Muscle layer of duodenum (tissue), 2 donors: Measurements from ENCODE around the gene DMRTC1B.
"Not testable (repeated sequence)": the region's sequence is repeated elsewhere in the genome, so short reads cannot be mapped to it uniquely, and the experiment has no call there.

Experiments
- H3K27ac ChIP-seq: one replicate; pipeline ENCODE4 v1.7.0; 2013; ENCODE audit warnings: mild to moderate bottlenecking, low read length
- H3K27me3 ChIP-seq: one replicate; pipeline ENCODE4 v1.7.0; 2013; ENCODE audit warnings: low read depth, mild to moderate bottlenecking, control low read depth, low read length
- H3K36me3 ChIP-seq, 2 donors: one replicate each; pipeline ENCODE4 v1.7.0; 2013; ENCODE audit warnings: low read length in 2 of 2, control low read depth in 1 of 2, mild to moderate bottlenecking in 1 of 2; ENCODE audit not compliant: insufficient read depth in 2 of 2, control insufficient read depth in 1 of 2
- H3K4me1 ChIP-seq, 2 donors: one replicate each; pipeline ENCODE4 v1.7.0; 2013; ENCODE audit warnings: low read length in 2 of 2, mild to moderate bottlenecking in 2 of 2, control low read depth in 1 of 2, moderate library complexity in 1 of 2; ENCODE audit not compliant: insufficient read depth in 2 of 2, control insufficient read depth in 1 of 2
- H3K4me3 ChIP-seq, 2 donors: one replicate each; pipeline ENCODE4 v1.7.0; 2013; ENCODE audit warnings: low read length in 2 of 2, low read depth in 1 of 2, mild to moderate bottlenecking in 1 of 2
- H3K9me3 ChIP-seq, 2 donors: one replicate each; pipeline ENCODE4 v1.7.0; 2013; ENCODE audit warnings: low read length in 2 of 2, control low read depth in 1 of 2, mild to moderate bottlenecking in 1 of 2; ENCODE audit not compliant: control insufficient read depth in 1 of 2
- donor health status: healthy.

Gene DMRTC1B

DNA sequence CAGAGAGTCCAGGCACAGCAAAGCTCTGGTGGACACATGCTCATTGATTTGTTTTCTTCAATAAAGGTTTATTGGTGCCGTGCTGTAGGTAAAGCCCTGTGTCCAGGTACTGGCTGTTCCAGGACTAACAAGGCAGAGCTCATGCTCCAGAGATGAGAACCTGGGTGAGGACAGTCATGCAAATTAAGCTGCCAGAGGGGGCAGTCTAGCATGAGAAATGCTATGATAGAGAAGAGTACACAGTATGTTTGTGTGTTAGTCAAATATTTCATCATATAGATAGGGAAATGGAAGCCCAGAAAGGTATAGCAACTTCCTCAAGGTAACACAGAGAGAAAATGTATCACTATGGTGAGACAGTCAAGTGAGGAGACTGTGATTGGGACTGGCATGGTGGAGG is 11.5 kb downstream of the DMRTC1B start:
- H3K27me3 ChIP-seq, H3K4me3 ChIP-seq, H3K36me3 ChIP-seq, H3K27ac ChIP-seq, H3K9me3 ChIP-seq, H3K4me1 ChIP-seq: not testable (repeated sequence)

GRCh38 chrX:72790390-72790789 is 13.7 kb downstream of the DMRTC1B start:
- not testable (repeated sequence) for H3K27me3 ChIP-seq, H3K27ac ChIP-seq, H3K9me3 ChIP-seq, H3K36me3 ChIP-seq, H3K4me1 ChIP-seq, H3K4me3 ChIP-seq

DNA sequence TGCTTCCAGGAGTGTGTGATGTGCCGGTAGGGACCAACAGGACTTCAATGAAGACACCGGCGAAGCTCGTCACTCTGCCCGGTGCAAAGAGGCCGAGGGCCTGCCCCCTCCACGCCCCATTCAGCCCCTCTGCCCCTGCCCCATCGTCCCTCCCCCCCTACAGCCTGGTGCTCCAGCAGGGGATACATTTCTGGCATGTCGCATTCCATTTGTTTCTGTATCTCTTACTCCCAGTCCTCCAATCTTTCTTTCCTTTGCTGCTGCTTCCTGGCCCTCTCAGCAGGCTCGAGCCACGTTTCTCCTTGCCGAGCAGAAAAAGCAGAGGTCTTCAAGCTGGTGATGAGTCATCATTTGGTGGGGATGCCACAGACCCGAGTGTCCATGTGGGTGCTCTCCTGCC is 31.4 kb downstream of the DMRTC1B start, which contains the start of gene FAM236D:
Gene FAM236D, minus strand, starts transcription at position 101 of the 400 bp plus-strand sequence. Its CDS starts 100 bp downstream, at position 1.
- H3K4me1 ChIP-seq, H3K9me3 ChIP-seq, H3K4me3 ChIP-seq, H3K27ac ChIP-seq, H3K36me3 ChIP-seq, H3K27me3 ChIP-seq: not testable (repeated sequence)

GRCh38 chrX:72830701-72831100 is 54.0 kb downstream of the DMRTC1B start:
- not testable (repeated sequence) for H3K36me3 ChIP-seq, H3K27ac ChIP-seq, H3K4me1 ChIP-seq, H3K9me3 ChIP-seq, H3K4me3 ChIP-seq, H3K27me3 ChIP-seq

DNA sequence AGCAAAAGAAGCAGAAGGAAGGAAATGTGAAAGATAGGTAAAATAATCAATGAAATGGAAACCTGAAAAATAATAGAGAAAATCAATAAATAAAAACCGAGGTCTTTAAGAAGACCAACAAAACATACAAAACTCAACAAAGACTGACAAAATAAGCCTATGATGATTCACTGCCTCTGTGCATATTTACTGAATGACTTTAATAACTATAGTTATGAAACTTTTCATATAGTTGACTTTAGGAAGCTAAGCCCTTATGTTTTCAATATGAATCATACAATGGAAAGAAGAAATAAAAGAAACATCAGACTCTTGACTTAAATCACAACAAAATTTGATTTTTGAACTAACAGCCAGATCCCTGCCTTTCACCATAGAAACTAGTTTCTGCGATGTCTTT is 60.8 kb downstream of the DMRTC1B start:
- not testable (repeated sequence) for H3K4me3 ChIP-seq, H3K27ac ChIP-seq, H3K9me3 ChIP-seq, H3K36me3 ChIP-seq, H3K4me1 ChIP-seq, H3K27me3 ChIP-seq

GRCh38 chrX:72882898-72883297 is 106.2 kb downstream of the DMRTC1B start:
- not testable (repeated sequence) for H3K27ac ChIP-seq, H3K9me3 ChIP-seq, H3K4me3 ChIP-seq, H3K4me1 ChIP-seq, H3K36me3 ChIP-seq, H3K27me3 ChIP-seq

DNA sequence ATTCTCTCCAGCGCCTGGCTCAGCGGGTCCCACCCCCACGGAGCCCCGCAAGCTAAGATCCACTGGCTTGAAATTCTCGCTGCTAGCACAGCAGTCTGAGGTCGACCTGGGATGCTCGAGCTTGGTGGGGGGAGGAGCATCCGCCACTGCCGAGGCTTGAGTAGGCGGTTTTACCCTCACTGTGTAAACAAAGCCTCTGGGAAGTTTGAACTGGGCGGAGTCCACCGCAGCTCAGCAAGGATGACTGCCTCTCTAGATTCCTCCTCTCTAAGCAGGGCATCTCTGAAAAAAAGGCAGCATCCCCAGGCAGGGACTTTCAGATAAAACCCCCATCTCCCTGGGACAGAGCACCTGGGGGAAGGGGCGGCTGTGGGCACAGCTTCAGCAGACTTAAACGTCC is 113.0 kb downstream of the DMRTC1B start:
- not testable (repeated sequence) for H3K4me1 ChIP-seq, H3K4me3 ChIP-seq, H3K36me3 ChIP-seq, H3K27me3 ChIP-seq, H3K9me3 ChIP-seq, H3K27ac ChIP-seq
